HepG2 (cell line): ENCODE data around the gene LIPT1. TPM values are rescaled to one million over a fixed set of nuclear protein-coding genes. Genes with fewer than 3 reads are reported as not detected.

ENCODE experiments used
- ASH2L ChIP-seq: fragments of 300-600, 200-600 bp; sonication (generic); IDR thresholded peaks from 2 replicates; pipeline ENCODE4 v1.7.0; 2017; ENCODE audit warnings: low read depth, mild to moderate bottlenecking, moderate library complexity, mixed read lengths, low read length; ENCODE audit not compliant: insufficient read length
- KDM5A ChIP-seq: fragments of 200-600 bp; sonication (generic); IDR thresholded peaks from 2 replicates; pipeline ENCODE4 v1.7.0; 2018; ENCODE audit warnings: antibody characterized with exemption, mild to moderate bottlenecking, low read length, borderline replicate concordance
- MTA3 ChIP-seq: sonication (generic); formaldehyde crosslinking; IDR thresholded peaks from 2 replicates; pipeline ENCODE4 v1.4.0; 2020; ENCODE audit warnings: missing genetic modification reagents
- RFXAP ChIP-seq: sonication (generic); formaldehyde crosslinking; IDR thresholded peaks from 2 replicates; pipeline ENCODE4 v1.4.0; 2020; ENCODE audit warnings: missing genetic modification reagents, borderline replicate concordance
- SALL2 ChIP-seq: sonication (generic); formaldehyde crosslinking; IDR thresholded peaks from 2 replicates; pipeline ENCODE4 v1.8.1; 2023; ENCODE audit warnings: mild to moderate bottlenecking, missing genetic modification reagents, inconsistent platforms
- SPEN ChIP-seq: sonication (generic); formaldehyde crosslinking; IDR thresholded peaks from 2 replicates; pipeline ENCODE4 v1.5.1; 2020; ENCODE audit warnings: low read depth, mild to moderate bottlenecking, missing genetic modification reagents
- ZBTB20 ChIP-seq: sonication (generic); formaldehyde crosslinking; IDR thresholded peaks from 2 replicates; pipeline ENCODE4 v1.8.1; 2023; ENCODE audit warnings: missing genetic modification reagents, low read depth, mild to moderate bottlenecking, borderline replicate concordance
- ZNF30 ChIP-seq: sonication (generic); formaldehyde crosslinking; IDR thresholded peaks from 2 replicates; pipeline ENCODE4 v1.5.0; 2020; ENCODE audit warnings: mild to moderate bottlenecking, missing genetic modification reagents
- ZNF550 ChIP-seq: sonication (generic); formaldehyde crosslinking; IDR thresholded peaks from 2 replicates; pipeline ENCODE4 v1.4.0; 2020; ENCODE audit warnings: mild to moderate bottlenecking, missing genetic modification reagents, borderline replicate concordance
- ZNF703 ChIP-seq: sonication (generic); formaldehyde crosslinking; IDR thresholded peaks from 2 replicates; pipeline ENCODE4 v1.5.1; 2020; ENCODE audit warnings: missing genetic modification reagents, mild to moderate bottlenecking, moderate library complexity, borderline replicate concordance
- ZNF749 ChIP-seq: sonication (generic); formaldehyde crosslinking; IDR thresholded peaks from 2 replicates; pipeline ENCODE4 v1.8.0; 2022; ENCODE audit warnings: mild to moderate bottlenecking, missing genetic modification reagents, moderate library complexity, borderline replicate concordance
- ZNF773 ChIP-seq: sonication (generic); formaldehyde crosslinking; IDR thresholded peaks from 2 replicates; pipeline ENCODE4 v1.4.0; 2020; ENCODE audit warnings: missing genetic modification reagents, borderline replicate concordance
- ZSCAN30 ChIP-seq: sonication (generic); formaldehyde crosslinking; IDR thresholded peaks from 2 replicates; pipeline ENCODE4 v1.5.0; 2020; ENCODE audit warnings: mild to moderate bottlenecking, missing genetic modification reagents
- polyA plus RNA-seq, 8 experiments: library from polyadenylated mRNA; depleted of rRNA in 3 of 8; stranded (reverse) in 7 of 8; unstranded in 1 of 8; fragments of >200 nt; fragmentation: Illumina TruSeq in 4 of 8; extraction: Trizol in 4 of 8; gene quantifications; 2 replicates each; pipeline versions ENCODE4 v1.2.1 to v1.2.3, GENCODE V29; 2011 to 2016; ENCODE audit warnings: low read depth in 4 of 8, missing spikeins in 1 of 8, mixed read lengths in 1 of 8; ENCODE audit not compliant: insufficient read depth in 1 of 8
- total RNA-seq, 5 experiments: library from RNA; depleted of rRNA; stranded (reverse); fragments of >200 nt; fragmentation: Illumina TruSeq; extraction: Trizol; gene quantifications; 2 replicates each; pipeline ENCODE4 v1.2.3, GENCODE V29; 2016; ENCODE audit warnings: low read depth in 1 of 5
- TF ChIP-seq, protein P1 (sequence below): sonication (generic); formaldehyde crosslinking; IDR thresholded peaks from 2 replicates; pipeline ENCODE4 v1.5.1; 2020; ENCODE audit warnings: mild to moderate bottlenecking, moderate library complexity, missing genetic modification reagents
- TF ChIP-seq, protein P2 (sequence below): sonication (generic); formaldehyde crosslinking; IDR thresholded peaks from 2 replicates; pipeline ENCODE4 v1.9.0; 2021; ENCODE audit warnings: missing genetic modification reagents, mild to moderate bottlenecking, borderline replicate concordance
- TF ChIP-seq, protein P3 (sequence below): sonication (generic); formaldehyde crosslinking; IDR thresholded peaks from 2 replicates; pipeline ENCODE4 v1.4.0; 2020; ENCODE audit warnings: missing genetic modification reagents
- TF ChIP-seq, protein P4 (sequence below): sonication (generic); formaldehyde crosslinking; IDR thresholded peaks from 2 replicates; pipeline ENCODE4 v1.8.1; 2023; ENCODE audit warnings: mild to moderate bottlenecking, inconsistent platforms, moderate library complexity, missing genetic modification reagents, borderline replicate concordance
- TF ChIP-seq, protein P5 (sequence below): sonication (generic); formaldehyde crosslinking; IDR thresholded peaks from 2 replicates; pipeline ENCODE4 v1.4.0; 2020; ENCODE audit warnings: missing genetic modification reagents, low read depth, mild to moderate bottlenecking, borderline replicate concordance
- TF ChIP-seq, protein P6 (sequence below): sonication (generic); formaldehyde crosslinking; IDR thresholded peaks from 2 replicates; pipeline ENCODE4 v1.4.0; 2020; ENCODE audit warnings: missing genetic modification reagents

The LIPT1 gene
- total and polyA plus RNA-seq, 2 of the 13 experiments (the other 11 are each of a cell fraction or from before 2014, with no cell fraction given): 8.0 to 9.6 TPM

DNA sequence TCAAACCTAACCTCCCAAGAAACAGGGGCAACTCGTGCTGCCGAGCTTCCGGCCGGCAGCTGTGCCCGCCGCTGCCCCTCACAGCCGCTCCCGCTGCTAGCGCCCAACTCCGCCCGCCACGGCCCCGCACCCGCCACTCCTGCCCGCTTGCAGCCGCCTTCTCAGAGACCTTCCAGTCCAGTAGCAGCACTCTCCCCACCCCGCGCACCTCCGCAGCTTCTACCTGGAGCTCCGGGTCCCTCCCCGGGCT, 14.0 kb upstream of the LIPT1 start (continued):
- TF ChIP-seq ZNF773 (CRISPR knock-in tag) (no peak; the same call in 1 of the 2 replicates), KDM5A (no peak), ZBTB20 (CRISPR knock-in tag) (peak; percentile 82), ZNF30 (CRISPR knock-in tag) (no peak), ASH2L (no peak), ZNF550 (CRISPR knock-in tag) (no peak), RFXAP (CRISPR knock-in tag) (peak; percentile 79; the same call in 1 of the 2 replicates), MTA3 (CRISPR knock-in tag) (no peak), ZNF703 (no peak), SALL2 (no peak; the same call in 1 of the 2 replicates), ZNF749 (CRISPR knock-in tag) (0 out of 2 replicates have a peak, but pooled peaks have one; percentile 80), ZSCAN30 (CRISPR knock-in tag) (no peak), SPEN (no peak)
- TF ChIP-seq, protein P1, sequence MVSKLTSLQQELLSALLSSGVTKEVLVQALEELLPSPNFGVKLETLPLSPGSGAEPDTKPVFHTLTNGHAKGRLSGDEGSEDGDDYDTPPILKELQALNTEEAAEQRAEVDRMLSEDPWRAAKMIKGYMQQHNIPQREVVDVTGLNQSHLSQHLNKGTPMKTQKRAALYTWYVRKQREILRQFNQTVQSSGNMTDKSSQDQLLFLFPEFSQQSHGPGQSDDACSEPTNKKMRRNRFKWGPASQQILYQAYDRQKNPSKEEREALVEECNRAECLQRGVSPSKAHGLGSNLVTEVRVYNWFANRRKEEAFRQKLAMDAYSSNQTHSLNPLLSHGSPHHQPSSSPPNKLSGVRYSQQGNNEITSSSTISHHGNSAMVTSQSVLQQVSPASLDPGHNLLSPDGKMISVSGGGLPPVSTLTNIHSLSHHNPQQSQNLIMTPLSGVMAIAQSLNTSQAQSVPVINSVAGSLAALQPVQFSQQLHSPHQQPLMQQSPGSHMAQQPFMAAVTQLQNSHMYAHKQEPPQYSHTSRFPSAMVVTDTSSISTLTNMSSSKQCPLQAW (CRISPR knock-in tag): no peak
- TF ChIP-seq, protein P2, sequence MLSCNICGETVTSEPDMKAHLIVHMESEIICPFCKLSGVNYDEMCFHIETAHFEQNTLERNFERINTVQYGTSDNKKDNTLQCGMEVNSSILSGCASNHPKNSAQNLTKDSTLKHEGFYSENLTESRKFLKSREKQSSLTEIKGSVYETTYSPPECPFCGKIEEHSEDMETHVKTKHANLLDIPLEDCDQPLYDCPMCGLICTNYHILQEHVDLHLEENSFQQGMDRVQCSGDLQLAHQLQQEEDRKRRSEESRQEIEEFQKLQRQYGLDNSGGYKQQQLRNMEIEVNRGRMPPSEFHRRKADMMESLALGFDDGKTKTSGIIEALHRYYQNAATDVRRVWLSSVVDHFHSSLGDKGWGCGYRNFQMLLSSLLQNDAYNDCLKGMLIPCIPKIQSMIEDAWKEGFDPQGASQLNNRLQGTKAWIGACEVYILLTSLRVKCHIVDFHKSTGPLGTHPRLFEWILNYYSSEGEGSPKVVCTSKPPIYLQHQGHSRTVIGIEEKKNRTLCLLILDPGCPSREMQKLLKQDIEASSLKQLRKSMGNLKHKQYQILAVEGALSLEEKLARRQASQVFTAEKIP (CRISPR knock-in tag): no peak
- TF ChIP-seq, protein P3, sequence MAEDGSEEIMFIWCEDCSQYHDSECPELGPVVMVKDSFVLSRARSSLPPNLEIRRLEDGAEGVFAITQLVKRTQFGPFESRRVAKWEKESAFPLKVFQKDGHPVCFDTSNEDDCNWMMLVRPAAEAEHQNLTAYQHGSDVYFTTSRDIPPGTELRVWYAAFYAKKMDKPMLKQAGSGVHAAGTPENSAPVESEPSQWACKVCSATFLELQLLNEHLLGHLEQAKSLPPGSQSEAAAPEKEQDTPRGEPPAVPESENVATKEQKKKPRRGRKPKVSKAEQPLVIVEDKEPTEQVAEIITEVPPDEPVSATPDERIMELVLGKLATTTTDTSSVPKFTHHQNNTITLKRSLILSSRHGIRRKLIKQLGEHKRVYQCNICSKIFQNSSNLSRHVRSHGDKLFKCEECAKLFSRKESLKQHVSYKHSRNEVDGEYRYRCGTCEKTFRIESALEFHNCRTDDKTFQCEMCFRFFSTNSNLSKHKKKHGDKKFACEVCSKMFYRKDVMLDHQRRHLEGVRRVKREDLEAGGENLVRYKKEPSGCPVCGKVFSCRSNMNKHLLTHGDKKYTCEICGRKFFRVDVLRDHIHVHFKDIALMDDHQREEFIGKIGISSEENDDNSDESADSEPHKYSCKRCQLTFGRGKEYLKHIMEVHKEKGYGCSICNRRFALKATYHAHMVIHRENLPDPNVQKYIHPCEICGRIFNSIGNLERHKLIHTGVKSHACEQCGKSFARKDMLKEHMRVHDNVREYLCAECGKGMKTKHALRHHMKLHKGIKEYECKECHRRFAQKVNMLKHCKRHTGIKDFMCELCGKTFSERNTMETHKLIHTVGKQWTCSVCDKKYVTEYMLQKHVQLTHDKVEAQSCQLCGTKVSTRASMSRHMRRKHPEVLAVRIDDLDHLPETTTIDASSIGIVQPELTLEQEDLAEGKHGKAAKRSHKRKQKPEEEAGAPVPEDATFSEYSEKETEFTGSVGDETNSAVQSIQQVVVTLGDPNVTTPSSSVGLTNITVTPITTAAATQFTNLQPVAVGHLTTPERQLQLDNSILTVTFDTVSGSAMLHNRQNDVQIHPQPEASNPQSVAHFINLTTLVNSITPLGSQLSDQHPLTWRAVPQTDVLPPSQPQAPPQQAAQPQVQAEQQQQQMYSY (CRISPR knock-in tag): no peak
- TF ChIP-seq, protein P4, sequence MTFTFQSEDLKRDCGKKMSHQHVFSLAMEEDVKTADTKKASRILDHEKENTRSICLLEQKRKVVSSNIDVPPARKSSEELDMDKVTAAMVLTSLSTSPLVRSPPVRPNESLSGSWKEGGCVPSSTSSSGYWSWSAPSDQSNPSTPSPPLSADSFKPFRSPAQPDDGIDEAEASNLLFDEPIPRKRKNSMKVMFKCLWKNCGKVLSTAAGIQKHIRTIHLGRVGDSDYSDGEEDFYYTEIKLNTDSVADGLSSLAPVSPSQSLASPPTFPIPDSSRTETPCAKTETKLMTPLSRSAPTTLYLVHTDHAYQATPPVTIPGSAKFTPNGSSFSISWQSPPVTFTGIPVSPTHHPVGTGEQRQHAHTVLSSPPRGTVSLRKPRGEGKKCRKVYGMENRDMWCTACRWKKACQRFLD (CRISPR knock-in tag): peak; percentile 56; the same call in 1 of the 2 replicates
- TF ChIP-seq, protein P5, sequence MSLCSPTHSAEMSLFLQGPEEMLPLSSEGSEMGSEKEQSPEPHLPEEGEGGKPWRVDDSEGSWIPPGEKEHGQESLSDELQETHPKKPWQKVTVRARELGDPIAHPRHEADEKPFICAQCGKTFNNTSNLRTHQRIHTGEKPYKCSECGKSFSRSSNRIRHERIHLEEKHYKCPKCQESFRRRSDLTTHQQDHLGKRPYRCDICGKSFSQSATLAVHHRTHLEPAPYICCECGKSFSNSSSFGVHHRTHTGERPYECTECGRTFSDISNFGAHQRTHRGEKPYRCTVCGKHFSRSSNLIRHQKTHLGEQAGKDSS (CRISPR knock-in tag): 0 out of 2 replicates have a peak, but pooled peaks have one; percentile 51
- TF ChIP-seq, protein P6, sequence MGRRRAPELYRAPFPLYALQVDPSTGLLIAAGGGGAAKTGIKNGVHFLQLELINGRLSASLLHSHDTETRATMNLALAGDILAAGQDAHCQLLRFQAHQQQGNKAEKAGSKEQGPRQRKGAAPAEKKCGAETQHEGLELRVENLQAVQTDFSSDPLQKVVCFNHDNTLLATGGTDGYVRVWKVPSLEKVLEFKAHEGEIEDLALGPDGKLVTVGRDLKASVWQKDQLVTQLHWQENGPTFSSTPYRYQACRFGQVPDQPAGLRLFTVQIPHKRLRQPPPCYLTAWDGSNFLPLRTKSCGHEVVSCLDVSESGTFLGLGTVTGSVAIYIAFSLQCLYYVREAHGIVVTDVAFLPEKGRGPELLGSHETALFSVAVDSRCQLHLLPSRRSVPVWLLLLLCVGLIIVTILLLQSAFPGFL (CRISPR knock-in tag): no peak
